Glutamatergic neuron (in vitro differentiated cells): ENCODE measurements around the gene HLA-B. TPM values are rescaled to one million over a fixed set of nuclear protein-coding genes. Genes with fewer than 3 reads are reported as not detected.

Experiments used
- DNase-seq: peaks from one replicate; pipeline ENCODE4 v3.0.0; 2022
- H3K27ac Mint-ChIP-seq: one replicate; pipeline ENCODE4 v1.8.0; 2020; ENCODE audit warnings: mild to moderate bottlenecking, mixed read lengths, inconsistent platforms; ENCODE audit not compliant: unreplicated experiment
- H3K27me3 Mint-ChIP-seq: one replicate; pipeline ENCODE4 v1.8.0; 2020; ENCODE audit warnings: mild to moderate bottlenecking, moderate library complexity, mixed read lengths, inconsistent platforms; ENCODE audit not compliant: unreplicated experiment
- H3K36me3 Mint-ChIP-seq: one replicate; pipeline ENCODE4 v1.8.0; 2020; ENCODE audit warnings: mild to moderate bottlenecking, mixed read lengths, inconsistent platforms; ENCODE audit not compliant: unreplicated experiment
- H3K4me1 Mint-ChIP-seq: one replicate; pipeline ENCODE4 v1.8.0; 2020; ENCODE audit warnings: mild to moderate bottlenecking, low read depth, mixed read lengths, inconsistent platforms; ENCODE audit not compliant: unreplicated experiment
- H3K4me3 Mint-ChIP-seq: one replicate; pipeline ENCODE4 v1.8.0; 2020; ENCODE audit warnings: mild to moderate bottlenecking, mixed read lengths, inconsistent platforms; ENCODE audit not compliant: unreplicated experiment
- H3K9me3 Mint-ChIP-seq: one replicate; pipeline ENCODE4 v1.8.0; 2020; ENCODE audit warnings: mild to moderate bottlenecking, moderate library complexity, mixed read lengths, inconsistent platforms; ENCODE audit not compliant: unreplicated experiment
- total RNA-seq: library from RNA; stranded (reverse); fragmentation: NEBNext Ultra II Directional; extraction: Animal tissue kit (Norgen Biotek cat#: 25700); gene quantifications from one replicate; pipeline ENCODE4 v1.2.1, GENCODE V29; 2021; ENCODE audit not compliant: unreplicated experiment
- TF ChIP-seq, protein P1 (sequence below): fragments of 200-600 bp; sonication (generic); IDR thresholded peaks from one replicate; pipeline ENCODE4 v1.5.0; 2021; ENCODE audit not compliant: partially characterized antibody, unreplicated experiment

Gene HLA-B
- total RNA-seq, 1 donor from 2014 or later: 11.4 TPM

DNA sequence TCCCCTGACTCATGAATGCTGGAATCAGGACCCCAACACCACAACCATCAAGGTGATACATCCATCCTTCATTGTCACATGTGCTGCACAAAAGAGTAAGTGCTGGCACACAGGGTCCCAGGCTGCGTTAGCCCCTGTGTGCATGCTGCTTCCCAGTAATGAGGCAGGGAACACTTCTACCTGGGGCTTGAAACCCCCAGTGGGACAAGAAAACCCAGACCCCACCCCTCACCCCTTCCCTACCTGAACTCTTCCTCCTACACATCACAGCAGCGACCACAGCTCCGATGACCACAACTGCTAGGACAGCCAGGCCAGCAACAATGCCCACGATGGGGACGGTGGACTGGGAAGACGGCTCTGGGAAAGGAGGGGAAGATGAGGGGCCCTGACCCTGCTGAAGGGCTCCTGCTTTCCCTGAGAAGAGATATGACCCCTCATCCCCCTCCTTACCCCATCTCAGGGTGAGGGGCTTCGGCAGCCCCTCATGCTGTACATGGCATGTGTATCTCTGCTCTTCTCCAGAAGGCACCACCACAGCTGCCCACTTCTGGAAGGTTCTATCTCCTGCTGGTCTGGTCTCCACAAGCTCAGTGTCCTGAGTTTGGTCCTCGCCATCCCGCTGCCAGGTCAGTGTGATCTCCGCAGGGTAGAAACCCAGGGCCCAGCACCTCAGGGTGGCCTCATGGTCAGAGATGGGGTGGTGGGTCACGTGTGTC, 2.0 kb downstream of the HLA-B start:
- DNase-seq: no peak
- Mint-ChIP-seq H3K9me3 (no peaks in the 10 kb centered on the region), H3K4me1 (no peaks in the 10 kb centered on the region), H3K27ac (no peak overlapping the region), H3K27me3 (peaks cover 12% of the 10 kb centered on the region), H3K36me3 (no peaks in the 10 kb centered on the region), H3K4me3 (no peak overlapping the region)
- TF ChIP-seq, protein P1, sequence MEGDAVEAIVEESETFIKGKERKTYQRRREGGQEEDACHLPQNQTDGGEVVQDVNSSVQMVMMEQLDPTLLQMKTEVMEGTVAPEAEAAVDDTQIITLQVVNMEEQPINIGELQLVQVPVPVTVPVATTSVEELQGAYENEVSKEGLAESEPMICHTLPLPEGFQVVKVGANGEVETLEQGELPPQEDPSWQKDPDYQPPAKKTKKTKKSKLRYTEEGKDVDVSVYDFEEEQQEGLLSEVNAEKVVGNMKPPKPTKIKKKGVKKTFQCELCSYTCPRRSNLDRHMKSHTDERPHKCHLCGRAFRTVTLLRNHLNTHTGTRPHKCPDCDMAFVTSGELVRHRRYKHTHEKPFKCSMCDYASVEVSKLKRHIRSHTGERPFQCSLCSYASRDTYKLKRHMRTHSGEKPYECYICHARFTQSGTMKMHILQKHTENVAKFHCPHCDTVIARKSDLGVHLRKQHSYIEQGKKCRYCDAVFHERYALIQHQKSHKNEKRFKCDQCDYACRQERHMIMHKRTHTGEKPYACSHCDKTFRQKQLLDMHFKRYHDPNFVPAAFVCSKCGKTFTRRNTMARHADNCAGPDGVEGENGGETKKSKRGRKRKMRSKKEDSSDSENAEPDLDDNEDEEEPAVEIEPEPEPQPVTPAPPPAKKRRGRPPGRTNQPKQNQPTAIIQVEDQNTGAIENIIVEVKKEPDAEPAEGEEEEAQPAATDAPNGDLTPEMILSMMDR: no peak

DNA sequence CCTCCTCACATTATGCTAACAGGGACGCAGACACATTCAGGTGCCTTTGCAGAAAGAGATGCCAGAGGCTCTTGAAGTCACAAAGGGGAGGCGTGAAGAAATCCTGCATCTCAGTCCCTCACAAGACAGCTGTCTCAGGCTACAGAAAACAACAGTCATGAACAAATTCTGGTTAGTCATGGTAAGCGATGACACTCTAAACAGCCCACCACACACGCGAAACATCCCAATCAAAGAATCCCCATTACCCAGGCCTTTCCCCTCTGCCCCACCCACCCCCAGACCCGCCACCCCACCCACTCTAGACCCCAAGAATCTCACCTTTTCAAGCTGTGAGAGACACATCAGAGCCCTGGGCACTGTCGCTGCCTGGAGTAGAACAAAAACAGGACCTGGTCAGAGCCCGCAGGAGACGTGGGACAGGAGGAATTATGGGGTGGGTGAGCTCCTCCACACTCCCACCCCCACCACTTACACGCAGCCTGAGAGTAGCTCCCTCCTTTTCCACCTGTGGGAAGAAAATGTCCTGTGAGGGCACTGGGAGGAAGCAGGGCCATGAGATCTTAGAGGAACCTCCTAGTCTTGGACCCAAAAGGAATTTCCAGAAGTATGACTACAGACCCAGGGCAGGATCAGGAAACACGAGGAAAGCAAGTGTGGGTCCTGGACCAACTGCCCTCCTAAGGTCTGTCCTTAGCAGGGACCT, 2.7 kb downstream of the HLA-B start:
- no peaks in the 10 kb centered on the region for H3K9me3 Mint-ChIP-seq
- H3K36me3 Mint-ChIP-seq: no peaks in the 10 kb centered on the region
- H3K4me3 Mint-ChIP-seq: no peak overlapping the region
- H3K27me3 Mint-ChIP-seq: peaks cover 12% of the 10 kb centered on the region
- no peak for DNase-seq
- TF ChIP-seq, protein P1: no peak
- no peaks in the 10 kb centered on the region for H3K4me1 Mint-ChIP-seq
- H3K27ac Mint-ChIP-seq: no peak overlapping the region

DNA sequence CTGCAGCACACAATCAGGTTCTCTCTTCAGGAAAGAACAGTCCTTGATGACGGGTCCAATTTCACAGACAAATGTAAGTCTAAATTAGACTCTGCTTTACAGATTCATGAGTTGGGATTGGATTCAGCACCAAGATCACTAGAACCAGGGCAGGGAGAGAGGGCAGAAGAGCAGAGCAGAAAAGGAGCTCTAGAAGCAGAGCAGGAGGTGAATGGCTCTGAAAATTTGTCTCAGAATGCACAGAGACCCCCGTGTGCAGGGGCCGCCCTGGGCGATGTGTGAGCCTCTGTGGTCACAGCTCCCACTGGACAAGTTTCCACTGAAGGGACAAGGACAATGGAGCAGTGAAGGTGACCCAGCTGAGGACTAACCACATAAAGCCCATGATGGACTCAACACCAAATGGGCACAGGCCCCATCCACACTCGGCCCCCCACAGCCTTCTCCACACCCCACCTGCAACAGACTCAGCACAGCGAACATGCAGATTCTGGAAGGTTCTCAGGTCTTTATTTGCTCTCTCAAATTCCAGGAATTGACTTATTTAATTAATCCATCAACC, 3.5 kb downstream of the HLA-B start:
- Mint-ChIP-seq H3K4me3 (no peak overlapping the region), H3K9me3 (no peaks in the 10 kb centered on the region), H3K27ac (no peak overlapping the region), H3K4me1 (no peaks in the 10 kb centered on the region), H3K27me3 (peaks cover 12% of the 10 kb centered on the region), H3K36me3 (no peaks in the 10 kb centered on the region)
- TF ChIP-seq, protein P1: no peak
- DNase-seq: no peak

DNA sequence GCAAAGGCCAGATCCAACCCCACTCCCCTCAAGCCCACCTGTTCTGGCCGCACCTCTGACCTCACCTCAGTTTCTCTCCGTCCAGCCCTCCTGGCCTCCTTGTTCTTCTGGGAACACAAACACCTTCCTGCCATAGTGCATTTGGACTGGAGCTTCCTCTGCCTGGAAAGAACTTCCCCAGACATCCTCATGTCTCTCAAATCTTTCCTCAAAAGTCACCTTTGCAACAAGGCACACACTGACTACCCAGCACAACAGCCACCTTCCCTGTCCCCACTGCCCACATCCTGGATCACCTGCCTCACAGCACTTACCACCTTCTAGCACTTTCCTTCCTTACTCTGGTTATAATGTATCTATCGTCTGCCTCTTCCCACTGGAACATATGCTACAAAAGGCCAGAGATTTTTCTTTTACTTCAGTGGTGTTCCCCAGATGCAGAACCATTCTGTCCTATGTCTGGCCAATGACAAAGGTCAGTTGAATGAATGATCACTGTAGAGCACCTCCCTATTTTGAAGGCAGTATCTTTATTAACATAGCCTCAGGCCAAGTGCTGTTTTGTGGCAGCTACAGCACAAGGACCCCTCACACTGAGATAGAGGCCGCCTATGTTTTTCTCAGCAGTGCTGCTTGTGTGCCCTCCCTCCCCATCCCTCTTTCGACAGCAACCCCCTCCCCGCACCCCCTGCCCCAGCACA, 4.1 kb downstream of the HLA-B start:
- no peak overlapping the region for H3K27ac Mint-ChIP-seq
- TF ChIP-seq, protein P1: no peak
- no peaks in the 10 kb centered on the region for H3K36me3 Mint-ChIP-seq
- no peak for DNase-seq
- peaks cover 8% of the 10 kb centered on the region for H3K27me3 Mint-ChIP-seq
- no peaks in the 10 kb centered on the region for H3K9me3 Mint-ChIP-seq
- no peaks in the 10 kb centered on the region for H3K4me1 Mint-ChIP-seq
- H3K4me3 Mint-ChIP-seq: no peak overlapping the region
